Neural cell (in vitro differentiated cells): ENCODE results near the gene ULBP2. TPM values are rescaled to one million over a fixed set of nuclear protein-coding genes. Genes with fewer than 3 reads are reported as not detected.

Experiments used
- H2AFZ ChIP-seq: fragments of 200-600, 300-800 bp; sonication (generic), shearing (Covaris generic); 2 replicates; pipeline ENCODE4 v1.6.0; 2014; ENCODE audit warnings: low read depth, mild to moderate bottlenecking, antibody characterized with exemption, low read length, moderate library complexity
- H3F3A ChIP-seq: fragments of 200-600 bp; shearing (Covaris generic); 2 replicates; pipeline ENCODE4 v1.6.1; 2016; ENCODE audit warnings: mild to moderate bottlenecking, moderate library complexity, mixed read lengths, antibody characterized with exemption, low read length; ENCODE audit not compliant: insufficient read depth, poor library complexity, severe bottlenecking
- H3K27ac ChIP-seq: fragments of 200-600, 300-800 bp; sonication (generic), shearing (Covaris generic); 2 replicates; pipeline ENCODE4 v1.5.1; 2014; ENCODE audit warnings: mild to moderate bottlenecking, low read length, moderate library complexity
- H3K27me3 ChIP-seq: fragments of 300-800, 200-600 bp; sonication (generic), shearing (Covaris generic); 2 replicates; pipeline ENCODE4 v1.6.0; 2014; ENCODE audit warnings: mild to moderate bottlenecking, low read depth, low read length, moderate library complexity; ENCODE audit not compliant: insufficient read depth
- H3K36me3 ChIP-seq: fragments of 300-800, 200-600 bp; sonication (generic), shearing (Covaris generic); 2 replicates; pipeline ENCODE4 v1.5.1; 2014; ENCODE audit warnings: mild to moderate bottlenecking, antibody characterized with exemption, low read length, moderate library complexity; ENCODE audit not compliant: insufficient read depth
- H3K4me2 ChIP-seq: fragments of 300-800, 200-600 bp; sonication (generic), shearing (Covaris generic); 2 replicates; pipeline ENCODE4 v1.6.0; 2014; ENCODE audit warnings: mild to moderate bottlenecking, low read length
- H3K4me3 ChIP-seq: fragments of 300-800, 200-600 bp; sonication (generic), shearing (Covaris generic); 2 replicates; pipeline ENCODE4 v1.5.1; 2014; ENCODE audit warnings: mild to moderate bottlenecking, low read length, moderate library complexity
- H3K79me2 ChIP-seq: fragments of 200-600 bp; shearing (Covaris generic); replicated peaks from 2 replicates; pipeline ENCODE4 v1.6.0; 2014; ENCODE audit warnings: mild to moderate bottlenecking, low read length, moderate library complexity; ENCODE audit not compliant: insufficient read depth
- H3K9ac ChIP-seq: fragments of 300-800, 200-600 bp; sonication (generic), shearing (Covaris generic); 2 replicates; pipeline ENCODE4 v1.6.1; 2016; ENCODE audit warnings: mild to moderate bottlenecking, low read length, mixed read lengths
- H3K9me2 ChIP-seq: fragments of 200-600 bp; shearing (Covaris generic); 2 replicates; pipeline ENCODE4 v1.6.1; 2016; ENCODE audit warnings: mild to moderate bottlenecking, low read length, mixed read lengths; ENCODE audit not compliant: insufficient read depth
- H3K9me3 ChIP-seq: fragments of 200-600, 300-800 bp; sonication (generic), shearing (Covaris generic); 2 replicates; pipeline ENCODE4 v1.6.1; 2016; ENCODE audit warnings: mild to moderate bottlenecking, mixed run types, low read length, moderate library complexity, mixed read lengths
- H4K20me1 ChIP-seq: fragments of 200-600 bp; shearing (Covaris generic); 2 replicates; pipeline ENCODE4 v1.6.1; 2016; ENCODE audit warnings: mild to moderate bottlenecking, mixed run types; ENCODE audit not compliant: insufficient read depth
- EP300 ChIP-seq: fragments of 450-650 bp; conservative IDR thresholded peaks from 2 replicates; pipeline ENCODE4 v1.6.1; 2014; ENCODE audit warnings: antibody characterized with exemption, mild to moderate bottlenecking, moderate library complexity; ENCODE audit not compliant: poor library complexity, severe bottlenecking
- EZH2 ChIP-seq: fragments of 200-600, 300-800 bp; shearing (Covaris generic), sonication (generic); IDR thresholded peaks from 2 replicates; pipeline ENCODE4 v1.6.1; 2014; ENCODE audit warnings: antibody characterized with exemption, low read length, borderline replicate concordance, mild to moderate bottlenecking; ENCODE audit not compliant: insufficient read depth, poor library complexity, severe bottlenecking
- MXI1 ChIP-seq: fragments of 450-650 bp; conservative IDR thresholded peaks from 2 replicates; pipeline ENCODE4 v1.6.1; 2014; ENCODE audit warnings: antibody characterized with exemption, mild to moderate bottlenecking; ENCODE audit not compliant: poor library complexity, severe bottlenecking
- POLR2AphosphoS5 ChIP-seq: IDR thresholded peaks from 2 replicates; pipeline ENCODE4 v1.6.1; 2012
- RAD21 ChIP-seq: fragments of 450-650 bp; conservative IDR thresholded peaks from 2 replicates; pipeline ENCODE4 v1.6.1; 2014; ENCODE audit warnings: antibody characterized with exemption, mild to moderate bottlenecking, moderate library complexity
- SMC3 ChIP-seq: fragments of 450-650 bp; conservative IDR thresholded peaks from 2 replicates; pipeline ENCODE4 v1.6.1; 2014; ENCODE audit warnings: antibody characterized with exemption, mild to moderate bottlenecking, moderate library complexity; ENCODE audit not compliant: poor library complexity
- TAF1 ChIP-seq: IDR thresholded peaks from 2 replicates; pipeline ENCODE4 v1.6.1; 2012; ENCODE audit warnings: low read depth
- polyA plus RNA-seq: library from polyadenylated mRNA; depleted of rRNA; stranded (reverse); fragments of >200 nt; gene quantifications from 2 replicates; pipeline ENCODE4 v1.2.3, GENCODE V29; 2014
- TF ChIP-seq, protein P1 (sequence below): fragments of 450-650 bp; IDR thresholded peaks from 2 replicates; pipeline ENCODE4 v1.5.1; 2014; ENCODE audit warnings: antibody characterized with exemption, mild to moderate bottlenecking, moderate library complexity; ENCODE audit not compliant: poor library complexity, severe bottlenecking
- TF ChIP-seq, protein P2 (sequence below): IDR thresholded peaks from 2 replicates; pipeline ENCODE4 v1.6.1; 2012; ENCODE audit warnings: borderline replicate concordance

ULBP2 gene
- polyA plus RNA-seq, 1 donor from 2014 or later = 1.5 TPM

- peaks cover 64% of the 10 kb centered on the region for H3K27me3 ChIP-seq
- H4K20me1 ChIP-seq = no peaks in the 10 kb centered on the region
- H3K9me3 ChIP-seq = no peaks in the 10 kb centered on the region
- no peaks in the 10 kb centered on the region for H3F3A ChIP-seq
- no peaks in the 10 kb centered on the region for H3K9me2 ChIP-seq
- H3K36me3 ChIP-seq = no peaks in the 10 kb centered on the region
- H3K4me3 ChIP-seq = no peak overlapping the region
- no peak for TF ChIP-seq MXI1
- H3K4me2 ChIP-seq = no peak overlapping the region
- H3K79me2 ChIP-seq = no peaks in the 10 kb centered on the region
- H2AFZ ChIP-seq = no peak overlapping the region
- no peak overlapping the region for H3K27ac ChIP-seq
- H3K9ac ChIP-seq = no peak overlapping the region
Observed at GRCh38 chr6:149948011-149948410, 6.2 kb downstream of the ULBP2 start.

DNA sequence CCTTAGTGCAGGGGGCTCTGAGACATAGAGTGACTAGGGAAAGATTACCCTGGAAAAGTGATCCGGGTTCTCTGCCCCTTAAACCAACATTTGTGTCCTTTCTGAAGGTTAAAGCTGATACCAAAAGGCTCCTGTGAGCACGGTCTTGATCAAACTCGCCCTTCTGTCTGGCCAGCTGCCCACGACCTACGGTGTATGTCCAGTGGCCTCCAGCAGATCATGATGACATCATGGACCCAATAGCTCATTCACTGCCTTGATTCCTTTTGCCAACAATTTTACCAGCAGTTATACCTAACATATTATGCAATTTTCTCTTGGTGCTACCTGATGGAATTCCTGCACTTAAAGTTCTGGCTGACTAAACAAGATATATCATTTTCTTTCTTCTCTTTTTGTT lies 6.8 kb downstream of the ULBP2 start:
- Histone ChIP-seq H3K79me2 (no peaks in the 10 kb centered on the region), H2AFZ (no peak overlapping the region), H3K27ac (no peak overlapping the region), H3K9ac (no peak overlapping the region), H3K27me3 (peaks cover 66% of the 10 kb centered on the region), H3K4me2 (no peak overlapping the region), H3K9me2 (no peaks in the 10 kb centered on the region), H3K4me3 (no peak overlapping the region), H3F3A (no peaks in the 10 kb centered on the region), H3K9me3 (no peaks in the 10 kb centered on the region), H3K36me3 (no peaks in the 10 kb centered on the region), H4K20me1 (no peaks in the 10 kb centered on the region)
- TF ChIP-seq TAF1 (no peak), EP300 (no peak), RAD21 (no peak), EZH2 (no peak), SMC3 (no peak), MXI1 (no peak), POLR2AphosphoS5 (no peak)
- TF ChIP-seq, protein P1, sequence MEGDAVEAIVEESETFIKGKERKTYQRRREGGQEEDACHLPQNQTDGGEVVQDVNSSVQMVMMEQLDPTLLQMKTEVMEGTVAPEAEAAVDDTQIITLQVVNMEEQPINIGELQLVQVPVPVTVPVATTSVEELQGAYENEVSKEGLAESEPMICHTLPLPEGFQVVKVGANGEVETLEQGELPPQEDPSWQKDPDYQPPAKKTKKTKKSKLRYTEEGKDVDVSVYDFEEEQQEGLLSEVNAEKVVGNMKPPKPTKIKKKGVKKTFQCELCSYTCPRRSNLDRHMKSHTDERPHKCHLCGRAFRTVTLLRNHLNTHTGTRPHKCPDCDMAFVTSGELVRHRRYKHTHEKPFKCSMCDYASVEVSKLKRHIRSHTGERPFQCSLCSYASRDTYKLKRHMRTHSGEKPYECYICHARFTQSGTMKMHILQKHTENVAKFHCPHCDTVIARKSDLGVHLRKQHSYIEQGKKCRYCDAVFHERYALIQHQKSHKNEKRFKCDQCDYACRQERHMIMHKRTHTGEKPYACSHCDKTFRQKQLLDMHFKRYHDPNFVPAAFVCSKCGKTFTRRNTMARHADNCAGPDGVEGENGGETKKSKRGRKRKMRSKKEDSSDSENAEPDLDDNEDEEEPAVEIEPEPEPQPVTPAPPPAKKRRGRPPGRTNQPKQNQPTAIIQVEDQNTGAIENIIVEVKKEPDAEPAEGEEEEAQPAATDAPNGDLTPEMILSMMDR = no peak
- TF ChIP-seq, protein P2, sequence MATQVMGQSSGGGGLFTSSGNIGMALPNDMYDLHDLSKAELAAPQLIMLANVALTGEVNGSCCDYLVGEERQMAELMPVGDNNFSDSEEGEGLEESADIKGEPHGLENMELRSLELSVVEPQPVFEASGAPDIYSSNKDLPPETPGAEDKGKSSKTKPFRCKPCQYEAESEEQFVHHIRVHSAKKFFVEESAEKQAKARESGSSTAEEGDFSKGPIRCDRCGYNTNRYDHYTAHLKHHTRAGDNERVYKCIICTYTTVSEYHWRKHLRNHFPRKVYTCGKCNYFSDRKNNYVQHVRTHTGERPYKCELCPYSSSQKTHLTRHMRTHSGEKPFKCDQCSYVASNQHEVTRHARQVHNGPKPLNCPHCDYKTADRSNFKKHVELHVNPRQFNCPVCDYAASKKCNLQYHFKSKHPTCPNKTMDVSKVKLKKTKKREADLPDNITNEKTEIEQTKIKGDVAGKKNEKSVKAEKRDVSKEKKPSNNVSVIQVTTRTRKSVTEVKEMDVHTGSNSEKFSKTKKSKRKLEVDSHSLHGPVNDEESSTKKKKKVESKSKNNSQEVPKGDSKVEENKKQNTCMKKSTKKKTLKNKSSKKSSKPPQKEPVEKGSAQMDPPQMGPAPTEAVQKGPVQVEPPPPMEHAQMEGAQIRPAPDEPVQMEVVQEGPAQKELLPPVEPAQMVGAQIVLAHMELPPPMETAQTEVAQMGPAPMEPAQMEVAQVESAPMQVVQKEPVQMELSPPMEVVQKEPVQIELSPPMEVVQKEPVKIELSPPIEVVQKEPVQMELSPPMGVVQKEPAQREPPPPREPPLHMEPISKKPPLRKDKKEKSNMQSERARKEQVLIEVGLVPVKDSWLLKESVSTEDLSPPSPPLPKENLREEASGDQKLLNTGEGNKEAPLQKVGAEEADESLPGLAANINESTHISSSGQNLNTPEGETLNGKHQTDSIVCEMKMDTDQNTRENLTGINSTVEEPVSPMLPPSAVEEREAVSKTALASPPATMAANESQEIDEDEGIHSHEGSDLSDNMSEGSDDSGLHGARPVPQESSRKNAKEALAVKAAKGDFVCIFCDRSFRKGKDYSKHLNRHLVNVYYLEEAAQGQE = no peak

GRCh38 chr6:149950423-149950822 lies 8.6 kb downstream of the ULBP2 start:
- Histone ChIP-seq H2AFZ (no peak overlapping the region), H3K4me3 (no peak overlapping the region), H3K9me2 (no peaks in the 10 kb centered on the region), H3K79me2 (no peaks in the 10 kb centered on the region), H3K36me3 (no peaks in the 10 kb centered on the region), H3K9ac (no peak overlapping the region), H3F3A (no peaks in the 10 kb centered on the region), H3K9me3 (no peaks in the 10 kb centered on the region), H4K20me1 (no peaks in the 10 kb centered on the region), H3K27me3 (peaks cover 79% of the 10 kb centered on the region), H3K4me2 (no peak overlapping the region), H3K27ac (no peak overlapping the region)
- TF ChIP-seq EP300 (no peak), EZH2 (no peak), RAD21 (no peak), POLR2AphosphoS5 (no peak), MXI1 (no peak), SMC3 (no peak), TAF1 (no peak)
- TF ChIP-seq, protein P1 = no peak
- TF ChIP-seq, protein P2 = no peak
